ENCODE results near the gene GTF2H1. TPM values are rescaled to one million over a fixed set of nuclear protein-coding genes. Genes with fewer than 3 reads are reported as not detected.

GTF2H1 gene
- total RNA-seq, 1 experiment from 2014 or later: 39.4 TPM

DNA sequence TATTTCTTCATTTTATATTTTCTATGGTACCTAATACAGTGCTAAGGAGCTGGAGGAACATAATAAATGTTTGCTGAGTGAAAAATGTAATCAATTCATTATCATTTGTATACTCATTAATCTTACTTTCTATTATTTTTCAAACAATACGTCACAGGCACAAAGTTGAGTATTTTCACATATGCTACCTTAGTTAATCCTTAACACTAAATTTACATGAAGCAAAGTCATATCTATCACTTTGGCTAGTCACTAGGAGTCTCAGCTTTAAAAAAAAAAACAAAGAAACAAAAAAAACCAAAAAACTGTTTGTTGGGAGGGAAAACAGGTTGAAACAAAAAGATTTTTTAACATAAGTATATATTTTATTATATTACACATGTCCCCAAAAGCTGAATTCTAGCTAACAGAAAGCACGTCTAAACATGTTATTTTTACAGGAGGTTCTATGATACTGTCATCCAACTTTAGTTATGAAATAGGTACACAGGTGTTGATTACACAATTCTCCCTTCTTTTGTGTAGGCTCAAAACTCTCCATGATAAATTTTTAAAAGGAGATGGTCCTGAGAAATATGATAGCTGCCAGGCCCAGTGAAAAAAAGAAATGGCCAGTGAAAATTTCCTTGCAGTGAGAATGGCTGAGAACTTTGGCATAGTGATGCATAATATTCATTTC, 14.8 kb upstream of the GTF2H1 start:
- H4K8ac ChIP-seq (replicated peaks; ENCODE audit: insufficient read length, low read depth, low read length): no peak overlapping the region
- H2BK120ac ChIP-seq (ENCODE audit: low read depth, low read length, poor library complexity, severe bottlenecking): no peak overlapping the region
- no peak overlapping the region for H3K4ac ChIP-seq (ENCODE audit: low read depth, low read length)
- no peak overlapping the region for H4K91ac ChIP-seq (ENCODE audit: insufficient read length, low read depth, low read length)
- peaks cover 9 to 71% (median 49%) of the 10 kb centered on the region in 3 experiments; a peak in 6 of 7 replicates for H3K36me3 Mint-ChIP-seq (ENCODE audit: insufficient read depth in 1 of 3, low read depth in 3 of 3)
- H3K18ac ChIP-seq (ENCODE audit: insufficient read length, low read depth, low read length): no peak overlapping the region
- H3K79me2 ChIP-seq (ENCODE audit: insufficient read depth, low read length): no peaks in the 10 kb centered on the region
- H4K5ac ChIP-seq (ENCODE audit: insufficient read length, low read depth, low read length): no peak overlapping the region
- no peaks in the 10 kb centered on the region for H4K20me1 ChIP-seq (ENCODE audit: control insufficient read depth, insufficient read depth, insufficient read length)
- H2BK15ac ChIP-seq (ENCODE audit: low read depth, low read length): no peak overlapping the region
- no peak for DNase-seq
- no peak overlapping the region for H3K9ac ChIP-seq (ENCODE audit: extremely low read depth, insufficient read length, low read length)
- no peak overlapping the region for H3K27ac Mint-ChIP-seq
- no peaks in the 10 kb centered on the region for H3K9me3 ChIP-seq (ENCODE audit: control insufficient read depth, low read depth, low read length)
- H3K4me1 ChIP-seq (ENCODE audit: insufficient read depth, low read length): no peaks in the 10 kb centered on the region
- no peak overlapping the region for H3K4me3 Mint-ChIP-seq
- H3K56ac ChIP-seq (ENCODE audit: insufficient read length, low read depth, low read length): no peak overlapping the region
- no peak overlapping the region for H3K14ac ChIP-seq (ENCODE audit: insufficient read depth, low read length)
- H3K4me2 ChIP-seq (ENCODE audit: insufficient read depth, insufficient read length, low read length): no peak overlapping the region
- no peaks in the 10 kb centered on the region for H3K27me3 ChIP-seq (ENCODE audit: insufficient read depth, low read length)
- H2BK12ac ChIP-seq (ENCODE audit: insufficient read length, low read depth, low read length): no peak overlapping the region
- H2BK5ac ChIP-seq (ENCODE audit: insufficient read length, low read length): no peak overlapping the region
- no peak overlapping the region for H3K27ac ChIP-seq (ENCODE audit: insufficient read length, low read depth, low read length)
- H3T11ph ChIP-seq (ENCODE audit: low read length): no peak overlapping the region
- H3K4me1 Mint-ChIP-seq: 0 out of 4 replicates have a peak, but pooled peaks cover 0 to 2% of the 10 kb centered on the region in 2 experiments
- WGBS (ENCODE audit: extremely low coverage, insufficient read length, low lambda C conversion rate): no CpG with 5 or more reads among the region's 2 CpGs
- H2BK20ac ChIP-seq (ENCODE audit: low read depth, low read length, poor library complexity, severe bottlenecking): no peak overlapping the region
- H3K23me2 ChIP-seq (ENCODE audit: insufficient read length, low read depth, low read length, poor library complexity, severe bottlenecking): no peaks in the 10 kb centered on the region
- no peak overlapping the region for H3K23ac ChIP-seq (ENCODE audit: insufficient read length, low read depth, low read length)
- TF ChIP-seq, protein P1, sequence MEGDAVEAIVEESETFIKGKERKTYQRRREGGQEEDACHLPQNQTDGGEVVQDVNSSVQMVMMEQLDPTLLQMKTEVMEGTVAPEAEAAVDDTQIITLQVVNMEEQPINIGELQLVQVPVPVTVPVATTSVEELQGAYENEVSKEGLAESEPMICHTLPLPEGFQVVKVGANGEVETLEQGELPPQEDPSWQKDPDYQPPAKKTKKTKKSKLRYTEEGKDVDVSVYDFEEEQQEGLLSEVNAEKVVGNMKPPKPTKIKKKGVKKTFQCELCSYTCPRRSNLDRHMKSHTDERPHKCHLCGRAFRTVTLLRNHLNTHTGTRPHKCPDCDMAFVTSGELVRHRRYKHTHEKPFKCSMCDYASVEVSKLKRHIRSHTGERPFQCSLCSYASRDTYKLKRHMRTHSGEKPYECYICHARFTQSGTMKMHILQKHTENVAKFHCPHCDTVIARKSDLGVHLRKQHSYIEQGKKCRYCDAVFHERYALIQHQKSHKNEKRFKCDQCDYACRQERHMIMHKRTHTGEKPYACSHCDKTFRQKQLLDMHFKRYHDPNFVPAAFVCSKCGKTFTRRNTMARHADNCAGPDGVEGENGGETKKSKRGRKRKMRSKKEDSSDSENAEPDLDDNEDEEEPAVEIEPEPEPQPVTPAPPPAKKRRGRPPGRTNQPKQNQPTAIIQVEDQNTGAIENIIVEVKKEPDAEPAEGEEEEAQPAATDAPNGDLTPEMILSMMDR (conservative IDR thresholded peaks at IDR 0.05): no peak
- H3K27me3 Mint-ChIP-seq (ENCODE audit: low read depth): no peaks in the 10 kb centered on the region
- no peak overlapping the region for H2AK5ac ChIP-seq (ENCODE audit: insufficient read length, low read length)
- H2AFZ ChIP-seq (ENCODE audit: low read length): no peak overlapping the region
- no peaks in the 10 kb centered on the region for H3K9me3 Mint-ChIP-seq
- H3K79me1 ChIP-seq (ENCODE audit: insufficient read depth, low read depth, low read length, poor library complexity, severe bottlenecking): no peaks in the 10 kb centered on the region

All from H9 (cell line).